HuH-7 (cell line): ENCODE measurements around the gene CHTF8.
A peak's percentile ranks its signal among the peaks of the same experiment; 100 is the strongest.
"Not testable (repeated sequence)": the region's sequence is repeated elsewhere in the genome, so short reads cannot be mapped to it uniquely, and the experiment has no call there.

ENCODE experiments used
- DNase-seq: peaks from one replicate; pipeline ENCODE4 v3.0.0; 2011; ENCODE audit warnings: low spot score

Gene CHTF8

DNA sequence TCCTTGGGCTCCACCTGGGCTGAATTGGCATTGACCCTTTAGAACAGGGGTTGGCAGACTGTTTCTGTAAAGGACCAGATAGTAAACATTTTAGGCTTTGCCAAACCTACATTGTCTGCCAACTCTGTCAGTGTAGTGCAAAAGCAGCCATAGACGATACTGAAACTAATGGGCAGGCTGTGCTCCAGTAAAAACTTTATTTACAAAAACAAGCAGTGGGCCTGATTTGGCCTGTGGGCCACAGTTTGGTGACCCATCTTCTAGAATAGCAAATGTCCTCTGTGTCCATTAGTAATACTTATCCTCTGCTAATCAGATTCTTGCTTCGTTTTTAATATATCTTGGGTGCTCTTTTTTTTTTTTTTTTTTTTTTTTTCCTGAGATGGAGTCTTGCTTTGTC, 6.2 kb upstream of the CHTF8 start:
- no peak for DNase-seq

DNA sequence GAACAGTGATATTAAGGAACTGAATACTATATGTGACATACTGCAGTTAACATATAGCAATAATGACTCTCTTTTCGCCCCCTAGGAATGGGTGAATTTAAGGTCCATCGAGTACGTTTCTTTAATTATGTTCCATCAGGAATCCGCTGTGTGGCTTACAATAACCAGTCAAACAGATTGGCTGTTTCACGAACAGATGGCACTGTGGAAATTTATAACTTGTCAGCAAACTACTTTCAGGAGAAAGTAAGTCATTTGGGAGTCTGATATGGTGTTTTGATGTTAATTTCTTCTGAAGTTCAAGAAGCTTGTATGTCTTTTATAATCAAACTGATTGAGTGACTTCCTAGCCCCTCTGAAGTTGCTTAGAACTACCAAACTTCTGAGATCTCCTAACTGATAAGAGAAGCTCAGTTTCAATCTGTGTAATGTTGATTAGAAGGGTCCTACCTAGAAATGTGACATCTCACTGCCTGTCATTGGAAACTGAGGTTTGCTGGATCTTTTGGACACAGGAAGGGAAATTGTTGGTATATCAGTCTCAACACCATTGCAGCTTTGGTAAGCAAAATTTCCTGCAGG, 1.1 kb upstream of the CHTF8 start:
- no peak for DNase-seq

DNA sequence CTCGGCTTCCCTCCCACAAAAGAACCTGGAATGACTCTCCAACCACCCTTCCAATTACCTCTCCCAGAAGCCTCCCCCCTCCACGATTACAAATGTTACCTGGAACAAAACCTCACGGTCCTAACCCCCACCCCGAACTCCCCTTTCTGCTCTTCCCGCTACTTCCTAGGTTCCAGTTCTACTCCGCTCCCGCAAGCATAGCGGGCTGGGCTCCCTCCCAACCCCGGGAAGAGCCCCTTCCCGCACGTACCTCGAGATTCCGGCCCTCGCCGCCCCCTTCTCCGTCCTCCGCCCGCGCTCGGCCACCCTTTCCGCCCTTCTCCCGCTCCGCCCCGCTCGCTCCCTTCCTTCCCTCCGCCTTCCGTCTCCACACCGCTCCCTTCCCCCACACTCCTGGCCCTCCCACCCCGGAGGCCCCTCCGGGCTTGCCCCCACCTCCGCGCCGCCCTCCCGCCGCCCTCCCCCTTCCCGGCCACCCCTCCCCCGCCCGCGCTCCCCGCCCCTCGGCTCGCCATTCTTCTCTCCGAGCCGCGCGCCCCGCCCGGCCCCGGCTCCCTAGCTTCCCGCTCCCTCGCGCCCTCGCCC, 457 bp downstream of the CHTF8 start:
- DNase-seq: peak; percentile 91

DNA sequence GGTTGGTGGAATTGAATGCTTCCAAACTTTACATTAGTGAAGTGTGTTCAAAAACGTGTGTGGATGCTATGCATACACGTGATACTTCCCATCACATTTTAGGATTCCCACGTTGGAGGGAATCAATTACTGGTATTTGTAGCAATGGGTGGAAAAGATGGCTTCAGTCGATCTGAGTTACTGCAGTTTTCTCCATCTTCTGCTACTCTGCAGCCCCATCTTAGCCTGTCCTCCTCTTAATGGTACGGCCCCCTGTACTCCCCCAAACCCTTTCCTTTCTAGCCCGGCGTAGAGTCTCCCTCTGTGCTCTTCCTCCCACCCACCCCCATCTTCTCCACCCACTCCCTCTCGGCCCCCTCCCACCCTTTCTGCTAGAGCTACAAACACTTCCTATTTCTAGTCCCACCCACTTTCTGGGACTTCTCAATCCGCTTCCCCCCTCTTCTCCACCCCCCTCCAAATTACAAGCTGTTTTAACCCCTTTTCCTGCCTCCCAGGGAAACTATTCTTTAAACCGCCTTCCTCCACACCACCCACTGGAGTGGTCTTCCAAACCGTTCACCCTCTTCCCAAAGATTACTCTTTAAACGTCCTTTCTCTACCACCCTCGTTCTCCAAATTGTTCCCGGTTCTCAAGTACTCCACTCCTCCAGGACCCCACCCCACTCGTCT, 1.1 kb downstream of the CHTF8 start:
- peak; percentile 36 for DNase-seq

DNA sequence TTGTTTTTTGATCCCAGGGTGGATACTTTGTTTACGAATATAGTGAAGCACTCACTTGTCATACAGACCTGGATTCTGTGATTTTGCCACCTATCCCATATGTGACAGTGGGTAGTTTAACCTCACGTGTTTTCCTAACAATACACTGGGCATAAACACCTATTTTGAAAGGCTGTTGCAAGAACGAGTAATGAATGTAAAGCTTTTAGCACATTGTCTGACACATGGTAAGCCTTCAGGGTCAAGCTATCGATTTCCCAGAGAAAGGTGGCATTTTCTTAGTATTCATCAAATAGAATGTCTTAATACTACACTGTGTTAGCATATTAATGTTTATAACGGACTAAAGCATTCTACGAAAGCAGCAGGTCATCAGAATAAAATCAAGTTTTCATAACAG, 1.9 kb downstream of the CHTF8 start:
- no peak for DNase-seq

DNA sequence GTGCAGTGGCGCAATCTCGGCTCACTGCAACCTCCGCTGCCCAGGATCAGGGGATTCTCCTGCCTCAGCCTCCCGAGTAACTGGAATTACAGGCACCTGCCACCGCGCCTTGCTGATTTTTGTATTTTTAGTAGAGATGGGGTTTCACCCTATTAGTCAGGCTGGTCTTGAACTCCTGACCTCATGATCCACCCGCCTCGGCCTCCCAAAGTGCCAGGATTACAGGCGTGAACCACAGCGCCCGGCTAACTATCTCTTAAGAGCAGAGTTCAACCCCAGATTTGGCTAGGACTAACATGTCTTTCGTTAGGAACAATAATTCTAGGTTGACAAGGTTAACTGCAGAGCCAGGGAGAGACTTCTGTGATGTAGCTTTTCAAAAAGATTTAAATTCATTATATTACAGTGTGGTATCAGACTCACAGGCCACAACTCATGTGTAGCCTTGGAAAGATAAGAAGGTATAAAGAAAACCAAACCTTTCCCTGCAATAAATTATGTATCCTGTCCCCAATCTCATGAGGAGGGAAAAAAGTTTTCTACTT, 4.3 kb downstream of the CHTF8 start:
- no peak for DNase-seq

DNA sequence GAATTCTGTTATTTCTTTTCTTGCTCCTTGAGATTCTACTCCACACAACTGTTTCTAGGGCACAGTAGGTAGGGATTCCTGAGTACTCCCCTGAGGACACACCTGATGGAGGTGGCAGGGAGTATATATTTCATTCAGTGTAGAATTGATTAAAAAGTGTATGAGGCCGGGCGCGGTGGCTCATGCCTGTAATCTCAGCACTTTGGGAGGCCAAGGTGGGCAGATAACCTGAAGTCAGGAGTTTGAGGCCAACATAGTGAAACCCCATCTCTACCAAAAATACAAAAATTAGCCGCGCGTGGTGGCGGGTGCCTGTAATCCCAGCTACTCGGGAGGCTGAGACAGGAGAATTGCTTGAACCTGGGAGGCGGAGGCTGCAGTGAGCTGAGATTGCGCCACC, 5.6 kb downstream of the CHTF8 start:
- not testable (repeated sequence) for DNase-seq

DNA sequence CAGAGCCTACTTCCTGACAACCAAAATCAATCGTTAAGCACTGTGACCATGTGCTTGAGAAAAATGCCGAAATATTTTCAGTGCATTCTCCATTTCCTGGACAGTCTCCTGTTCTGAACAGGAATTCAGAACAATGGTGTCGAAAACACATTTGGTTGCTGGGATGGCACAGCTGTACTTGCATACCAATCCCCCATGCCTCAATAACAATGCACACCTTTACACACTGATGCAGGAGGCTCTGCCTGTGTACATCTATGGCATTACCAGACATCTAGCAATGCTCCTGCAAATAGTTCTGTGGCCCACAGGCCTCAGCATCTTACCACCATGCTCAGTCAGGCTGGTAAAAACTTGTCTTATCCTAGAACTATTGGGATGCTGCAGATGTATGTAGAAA, 6.2 kb downstream of the CHTF8 start:
- DNase-seq: no peak

DNA sequence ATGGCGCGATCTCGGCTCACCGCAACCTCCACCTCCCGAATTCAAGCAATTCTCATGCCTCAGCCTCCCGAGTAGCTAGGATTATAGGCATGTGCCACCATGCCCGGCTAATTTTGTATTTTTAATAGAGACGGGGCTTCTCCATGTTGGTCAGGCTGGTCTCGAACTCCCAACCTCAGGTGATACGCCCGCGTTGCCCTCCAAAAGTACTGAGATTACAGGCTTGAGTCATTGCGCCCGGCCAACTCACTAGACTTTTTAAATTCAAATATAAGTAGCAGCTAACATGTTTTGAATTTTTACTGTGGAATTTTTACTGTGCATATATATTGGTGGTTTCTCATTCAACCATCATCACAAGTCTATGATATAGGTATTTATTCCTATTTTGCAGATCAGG, 7.4 kb downstream of the CHTF8 start:
- DNase-seq: not testable (repeated sequence)

DNA sequence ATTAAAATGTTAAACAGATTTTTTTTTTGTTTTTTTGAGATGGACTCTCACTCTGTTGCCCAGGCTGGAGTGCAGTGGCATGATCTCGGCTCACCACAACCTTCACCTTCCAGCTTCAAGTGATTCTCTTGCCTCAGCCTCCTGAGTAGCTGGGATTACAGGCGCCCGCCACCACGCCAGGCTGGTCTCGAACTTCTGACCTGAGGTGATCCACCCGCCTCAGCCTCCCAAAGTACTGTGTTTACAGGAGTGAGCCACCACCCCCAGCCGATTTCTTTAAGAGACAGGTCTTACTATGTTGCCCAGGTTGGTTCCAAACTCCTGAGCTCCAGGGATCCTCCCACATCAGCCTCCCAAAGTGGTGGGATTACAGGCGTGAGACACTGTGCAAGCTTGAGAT, 8.0 kb downstream of the CHTF8 start:
- not testable (repeated sequence) for DNase-seq

DNA sequence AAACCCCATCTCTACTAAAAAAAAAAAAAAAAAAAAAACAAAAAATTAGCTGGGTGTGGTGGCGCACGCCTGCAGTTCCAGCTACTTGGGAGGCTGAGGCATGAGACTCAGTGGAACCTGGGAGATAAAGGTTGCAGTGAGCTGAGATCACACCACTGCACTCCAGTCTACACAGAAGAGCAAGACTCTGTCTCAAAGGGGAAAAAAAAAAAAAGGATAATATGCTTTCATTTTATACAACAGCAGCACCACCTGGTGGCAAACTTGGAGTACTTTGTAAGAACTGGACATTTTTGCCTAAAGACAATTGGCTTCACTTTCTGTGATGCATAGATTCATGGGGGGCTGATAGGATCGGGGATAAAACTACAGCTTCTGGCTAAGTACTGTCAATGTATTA, 8.5 kb downstream of the CHTF8 start:
- DNase-seq: peak; percentile 64

DNA sequence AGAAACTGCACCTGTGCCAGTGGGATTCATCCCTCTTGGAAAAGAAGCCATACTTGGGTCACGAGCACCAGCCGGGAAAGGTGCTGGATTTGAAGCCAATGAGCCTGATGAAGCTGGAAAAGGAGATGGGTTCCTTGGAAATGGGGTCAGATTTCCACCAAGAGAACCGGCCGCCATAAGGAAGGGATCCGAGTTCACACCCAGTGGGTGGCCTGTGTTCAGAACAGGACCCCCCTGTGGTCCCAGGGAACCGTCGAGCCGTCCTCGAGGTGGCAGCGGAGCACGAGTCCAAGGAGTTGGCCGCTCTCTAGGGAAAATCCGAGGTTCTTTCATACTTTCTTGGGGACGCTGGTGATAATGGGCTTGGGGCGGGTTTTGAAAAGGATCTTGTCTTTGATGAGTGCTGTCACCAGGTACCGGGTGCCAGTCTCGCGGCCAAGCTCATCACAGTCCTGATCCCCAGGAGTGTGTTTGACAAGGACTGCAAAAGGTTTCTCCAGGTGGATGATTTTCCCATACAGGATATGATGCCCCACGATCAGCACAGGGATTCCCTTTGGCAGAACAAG, 12.2 kb downstream of the CHTF8 start:
- DNase-seq: no peak

DNA sequence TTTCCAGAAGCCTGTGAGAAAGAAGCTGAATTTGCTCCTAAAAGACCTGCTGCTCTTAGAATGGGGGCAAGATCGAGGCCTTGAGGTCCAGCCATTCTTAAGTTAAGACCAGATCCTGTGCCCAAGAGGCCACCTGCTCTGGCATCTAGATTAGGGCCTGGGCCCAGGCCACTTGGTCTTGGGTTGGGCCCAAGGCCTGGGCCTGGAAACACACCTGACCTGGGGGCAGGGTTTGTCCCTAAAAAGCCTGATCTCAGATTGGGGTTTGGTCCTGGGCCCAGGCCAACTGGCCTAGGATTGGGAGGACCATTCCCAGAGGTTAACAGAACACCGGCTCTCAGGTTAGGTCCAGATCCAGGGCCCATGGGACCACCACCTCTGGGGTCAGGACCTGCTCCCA, 12.9 kb downstream of the CHTF8 start:
- DNase-seq: no peak

DNA sequence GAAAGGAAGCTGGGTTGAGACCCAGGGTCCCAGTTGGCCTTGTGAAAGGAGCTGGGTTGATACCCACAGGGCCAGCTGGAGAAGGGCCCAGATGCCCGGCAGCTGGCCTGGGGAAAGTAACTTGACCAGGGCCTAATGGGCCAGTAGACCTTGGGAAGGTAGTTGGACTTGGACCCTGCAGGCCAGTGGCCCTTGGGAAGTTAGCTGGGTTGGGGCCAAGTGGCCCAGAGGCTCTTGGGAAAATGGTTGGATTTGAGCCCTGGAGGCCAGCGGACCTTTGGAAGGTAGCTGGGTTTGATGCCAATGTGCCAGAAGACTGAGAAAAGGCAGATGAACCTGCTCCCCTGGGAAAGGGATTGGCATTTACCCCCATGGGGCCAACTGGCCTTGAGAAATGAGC, 13.4 kb downstream of the CHTF8 start:
- no peak for DNase-seq

DNA sequence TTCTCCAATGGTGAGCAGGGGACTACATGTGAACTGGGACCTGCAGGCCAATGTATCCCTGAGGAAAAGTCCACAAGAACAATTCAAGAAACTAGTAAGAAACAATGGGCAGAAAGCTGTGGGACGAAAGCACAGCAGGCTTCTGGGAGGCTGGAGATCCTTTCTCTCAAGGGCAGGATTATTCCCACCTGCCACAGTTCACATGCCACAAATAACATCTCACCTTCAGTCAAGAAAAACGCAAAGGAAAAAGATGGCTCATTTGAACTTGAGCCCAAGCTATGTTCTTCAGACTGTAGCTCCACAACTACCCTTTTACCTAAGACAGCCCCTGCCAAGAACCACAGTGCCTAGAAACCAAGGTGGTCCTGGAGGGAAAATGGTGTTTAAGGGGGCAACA, 13.9 kb downstream of the CHTF8 start:
- no peak for DNase-seq

DNA sequence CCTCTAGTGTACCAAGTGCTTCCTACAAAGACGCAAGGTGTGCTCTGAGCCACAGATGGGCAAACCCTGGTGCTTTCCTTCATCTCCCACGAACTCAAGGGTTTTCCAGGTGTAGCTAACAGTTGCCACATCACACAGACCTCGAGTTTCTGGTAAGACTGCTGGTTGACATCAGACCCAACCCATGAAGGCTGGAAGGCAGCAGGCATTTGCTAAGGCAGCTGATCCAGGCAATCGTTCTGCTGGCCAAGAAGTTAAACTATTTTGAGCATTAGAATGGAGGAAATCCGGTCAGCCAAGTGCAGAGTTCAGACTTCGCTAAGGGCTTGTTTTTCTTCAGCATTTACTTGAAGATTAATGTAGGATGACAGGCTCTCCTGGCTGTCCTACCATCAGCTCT, 15.5 kb downstream of the CHTF8 start:
- DNase-seq: no peak

DNA sequence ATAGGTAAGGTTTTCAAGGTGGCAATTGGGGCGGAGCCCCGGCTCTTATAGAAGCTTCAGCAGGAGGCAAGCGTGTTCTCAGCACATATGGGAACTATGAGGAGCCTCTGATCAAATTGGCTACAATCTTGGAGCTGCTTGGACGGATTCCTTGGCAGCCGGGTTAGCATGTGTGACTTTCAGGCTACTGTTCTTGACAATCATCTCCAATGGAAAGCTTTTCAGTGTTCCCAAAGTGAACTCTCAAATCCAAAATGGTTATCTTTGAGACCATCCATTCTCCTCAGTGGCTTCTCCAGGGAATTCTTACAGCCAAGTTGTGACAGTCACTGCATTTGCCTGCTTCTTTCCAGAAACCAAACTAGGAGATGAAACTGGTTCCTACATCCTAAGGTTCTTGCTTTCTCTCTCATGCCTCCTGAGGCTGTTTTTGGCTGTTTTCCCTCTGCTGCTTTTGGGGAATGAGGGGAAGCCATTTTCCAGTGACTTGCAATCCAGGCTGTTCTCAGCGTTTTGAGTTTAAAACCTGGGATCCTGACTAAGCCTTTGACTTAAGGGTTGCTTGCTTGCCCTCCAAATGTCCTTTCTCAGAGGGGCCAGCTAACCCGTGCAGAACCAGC, 16.0 kb downstream of the CHTF8 start:
- no peak for DNase-seq

DNA sequence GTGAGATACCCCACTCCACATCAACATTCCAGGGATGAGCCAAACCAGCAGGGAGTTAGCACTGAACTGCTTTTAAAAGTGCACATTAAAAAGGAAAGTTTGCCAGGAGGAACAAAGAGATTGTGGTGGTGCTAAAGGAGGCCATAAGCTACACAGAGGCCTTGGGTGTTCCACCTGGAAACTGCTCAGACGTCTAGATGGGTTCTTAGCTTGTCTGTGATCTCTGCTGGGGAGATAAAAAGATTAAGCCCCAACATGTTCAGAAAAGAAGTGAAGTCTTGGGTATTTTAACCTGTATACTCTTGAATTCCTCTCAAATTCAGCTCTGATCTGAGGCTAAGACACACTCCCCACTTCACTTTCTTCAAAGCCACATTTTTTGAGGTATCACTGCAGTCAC, 16.6 kb downstream of the CHTF8 start:
- no peak for DNase-seq

DNA sequence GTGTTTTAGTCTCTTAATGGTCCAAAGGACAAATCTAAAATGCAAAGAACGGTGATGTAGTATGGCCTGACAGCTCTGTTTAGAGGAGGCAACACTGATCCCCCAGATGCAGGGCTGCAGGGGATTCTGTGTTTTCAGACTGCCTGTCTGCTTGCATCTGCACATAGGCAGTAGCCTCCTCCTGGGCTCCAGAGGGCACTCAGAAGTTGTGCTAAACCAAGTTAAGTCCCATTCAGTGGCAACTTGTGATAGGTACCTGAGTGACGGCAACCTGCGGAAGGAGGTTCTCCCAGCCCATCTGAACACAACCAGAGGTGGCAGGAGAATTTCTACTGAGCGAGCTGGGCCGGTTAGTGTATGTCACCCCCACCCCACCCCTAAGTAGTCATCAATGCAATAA, 17.0 kb downstream of the CHTF8 start:
- no peak for DNase-seq

DNA sequence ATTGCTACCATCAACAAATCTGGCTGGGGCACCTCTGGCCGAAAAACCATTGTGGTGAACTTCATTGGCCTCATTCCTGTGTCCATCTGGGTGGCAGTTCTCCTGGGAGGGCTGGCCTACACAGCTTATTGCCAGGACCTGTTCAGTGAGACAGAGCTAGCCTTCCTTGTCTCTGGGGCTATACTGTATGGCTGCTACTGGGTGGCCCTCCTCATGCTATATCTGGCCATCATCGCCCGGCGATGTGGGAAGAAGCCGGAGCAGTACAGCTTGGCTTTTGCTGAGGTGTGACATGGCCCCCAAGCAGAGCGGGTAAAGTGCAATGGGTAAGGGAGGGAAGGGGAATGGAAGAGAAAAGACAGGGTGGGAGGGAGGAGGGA, 17.4 kb downstream of the CHTF8 start:
- no peak for DNase-seq

DNA sequence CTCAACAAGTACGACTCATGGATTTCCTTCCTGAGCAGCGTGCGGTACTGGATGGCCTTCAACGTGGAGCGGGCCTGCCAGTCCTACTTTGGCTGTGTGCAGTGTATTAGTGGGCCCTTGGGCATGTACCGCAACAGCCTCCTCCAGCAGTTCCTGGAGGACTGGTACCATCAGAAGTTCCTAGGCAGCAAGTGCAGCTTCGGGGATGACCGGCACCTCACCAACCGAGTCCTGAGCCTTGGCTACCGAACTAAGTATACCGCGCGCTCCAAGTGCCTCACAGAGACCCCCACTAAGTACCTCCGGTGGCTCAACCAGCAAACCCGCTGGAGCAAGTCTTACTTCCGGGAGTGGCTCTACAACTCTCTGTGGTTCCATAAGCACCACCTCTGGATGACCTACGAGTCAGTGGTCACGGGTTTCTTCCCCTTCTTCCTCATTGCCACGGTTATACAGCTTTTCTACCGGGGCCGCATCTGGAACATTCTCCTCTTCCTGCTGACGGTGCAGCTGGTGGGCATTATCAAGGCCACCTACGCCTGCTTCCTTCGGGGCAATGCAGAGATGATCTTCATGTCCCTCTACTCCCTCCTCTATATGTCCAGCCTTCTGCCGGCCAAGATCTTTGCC, 17.9 kb downstream of the CHTF8 start:
- DNase-seq: no peak

DNA sequence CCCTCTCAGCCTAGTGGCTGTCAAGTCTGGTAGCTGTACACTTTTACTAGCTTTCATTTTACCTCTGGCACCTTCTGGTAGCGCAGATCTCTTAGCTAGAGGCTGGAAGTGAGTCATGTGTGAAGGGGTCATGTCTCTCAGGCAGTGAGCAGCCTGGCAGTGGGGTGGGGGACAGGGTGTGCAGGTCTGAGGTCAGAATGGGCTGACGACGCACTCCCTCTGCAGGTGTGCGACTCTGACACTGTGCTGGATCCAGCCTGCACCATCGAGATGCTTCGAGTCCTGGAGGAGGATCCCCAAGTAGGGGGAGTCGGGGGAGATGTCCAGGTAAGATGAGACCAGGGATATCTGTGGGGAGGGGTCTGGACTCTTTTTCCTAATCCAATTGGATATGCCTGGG, 19.2 kb downstream of the CHTF8 start:
- no peak for DNase-seq
